GM18870 (cell line): Measurements from ENCODE around the gene MNT.

Experiments used
- ATAC-seq: cut with Tn5 transposase; IDR thresholded peaks from one replicate; pipeline ENCODE4 v1.9.1; 2021; ENCODE audit warnings: moderate library complexity; ENCODE audit not compliant: unreplicated experiment

MNT gene

GRCh38 chr17:2383628-2384167, 17.2 kb downstream of the MNT start:
- no peak for ATAC-seq

GRCh38 chr17:2380950-2381649, 19.8 kb downstream of the MNT start:
- ATAC-seq = no peak

GRCh38 chr17:2380226-2380922, 20.5 kb downstream of the MNT start:
- no peak for ATAC-seq

GRCh38 chr17:2379489-2380225, 21.2 kb downstream of the MNT start:
- ATAC-seq = no peak

GRCh38 chr17:2378905-2379304, 22.0 kb downstream of the MNT start:
- no peak for ATAC-seq

- no peak for ATAC-seq
These were observed 23.2 kb downstream of the MNT start for GRCh38 chr17:2377659-2378058.

- ATAC-seq = no peak
These were observed 24.8 kb downstream of the MNT start for GRCh38 chr17:2376107-2376506.

- ATAC-seq = no peak
These were observed 25.5 kb downstream of the MNT start for GRCh38 chr17:2375406-2375805.

GRCh38 chr17:2374549-2375285, 26.1 kb downstream of the MNT start:
- no peak for ATAC-seq

GRCh38 chr17:2373179-2373578, 27.7 kb downstream of the MNT start:
- no peak for ATAC-seq

- ATAC-seq = no peak
These were observed 28.2 kb downstream of the MNT start for GRCh38 chr17:2372681-2373080.

GRCh38 chr17:2372180-2372579, 28.7 kb downstream of the MNT start:
- no peak for ATAC-seq

- ATAC-seq = no peak
These were observed 29.4 kb downstream of the MNT start for GRCh38 chr17:2371183-2372130.

- no peak for ATAC-seq
These were observed 30.7 kb downstream of the MNT start for GRCh38 chr17:2370211-2370589.

GRCh38 chr17:2369551-2370210, 31.2 kb downstream of the MNT start:
- no peak for ATAC-seq

- no peak for ATAC-seq
These were observed 31.8 kb downstream of the MNT start for GRCh38 chr17:2369039-2369438.

GRCh38 chr17:2368359-2368758, 32.5 kb downstream of the MNT start:
- no peak for ATAC-seq

- no peak for ATAC-seq
These were observed 33.9 kb downstream of the MNT start for GRCh38 chr17:2366747-2367494.

- ATAC-seq = no peak
These were observed 35.7 kb downstream of the MNT start for GRCh38 chr17:2365132-2365531.
